NCI-H748 (cell line): ENCODE results near the gene GPRC5B.

Experiments
- DNase-seq: peaks from one replicate; lab custom pipeline; 2025; ENCODE audit not compliant: unreplicated experiment; lab: John Stamatoyannopoulos, UW

The GPRC5B gene

DNA sequence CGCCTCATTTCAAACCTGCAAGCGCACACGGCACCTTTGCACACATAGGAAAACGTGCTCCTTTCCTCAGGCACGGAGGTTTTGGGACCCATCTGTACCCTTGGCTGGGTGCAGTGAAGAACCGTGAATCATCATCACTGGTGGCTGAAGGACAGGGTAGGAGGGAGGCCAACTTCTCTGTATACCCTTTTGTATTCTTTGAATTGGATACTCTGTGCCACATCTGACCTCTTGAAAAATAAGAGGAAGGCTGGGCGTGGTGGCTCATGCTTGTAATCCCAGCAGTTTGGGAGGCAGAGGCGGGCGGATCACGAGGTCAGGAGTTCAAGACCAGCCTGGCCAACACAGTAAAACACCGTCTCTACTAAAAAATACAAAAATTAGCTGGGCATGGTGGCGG, 11.7 kb downstream of the GPRC5B start:
- DNase-seq, result no peak

DNA sequence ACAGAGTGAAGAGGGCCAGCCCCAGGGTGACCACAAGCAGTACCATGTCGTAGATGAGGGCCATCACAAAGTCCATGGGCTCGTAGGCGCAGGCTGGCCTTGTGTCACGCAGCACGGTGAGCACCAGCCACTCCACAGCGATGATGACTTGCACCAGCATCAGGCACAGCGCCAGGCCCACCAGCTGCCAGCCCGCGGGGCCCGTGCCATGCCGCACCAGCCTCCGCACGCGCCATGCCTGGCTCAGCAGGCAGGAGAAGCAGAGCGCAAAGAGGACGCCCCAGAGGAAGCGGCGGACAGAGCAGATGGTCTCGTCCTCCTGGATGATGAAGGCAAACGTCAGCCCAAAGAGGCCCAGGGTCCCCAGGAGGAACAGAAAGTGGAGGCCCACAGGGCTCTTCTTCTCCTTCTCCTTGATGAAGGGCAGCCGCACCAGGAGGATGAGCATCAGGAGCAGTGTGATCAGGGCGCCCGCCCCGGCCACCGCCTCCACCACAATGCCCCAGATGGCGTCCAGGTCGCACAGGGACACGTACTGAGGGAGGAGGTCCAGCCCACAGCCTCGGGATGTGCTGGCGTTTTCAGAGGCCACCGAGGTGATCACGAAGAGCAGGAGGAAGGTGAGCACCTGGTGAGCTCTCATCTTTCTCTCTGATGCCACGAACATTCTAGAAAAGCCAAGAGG, 12.3 kb downstream of the GPRC5B start:
- DNase-seq, result no peak

DNA sequence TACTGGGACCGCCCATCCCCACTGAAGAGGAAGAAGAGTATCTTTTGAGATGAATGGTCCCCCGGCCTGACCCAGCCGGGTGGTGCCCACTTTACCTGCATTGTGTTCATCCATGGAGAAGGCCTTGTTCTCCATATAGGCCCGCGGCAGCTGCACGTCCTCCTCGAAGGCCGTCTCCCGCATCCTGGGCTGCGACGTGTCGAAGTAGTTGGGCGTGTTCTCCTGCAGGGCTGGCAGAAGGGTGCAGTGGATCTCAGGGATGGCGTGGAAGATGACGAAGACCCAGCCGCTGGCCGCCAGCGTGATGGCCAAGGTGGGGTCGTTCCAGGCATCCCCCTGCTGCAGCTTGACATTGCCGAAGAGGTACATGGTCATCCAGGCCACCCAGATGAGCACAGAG, 12.9 kb downstream of the GPRC5B start:
- DNase-seq, result no peak

DNA sequence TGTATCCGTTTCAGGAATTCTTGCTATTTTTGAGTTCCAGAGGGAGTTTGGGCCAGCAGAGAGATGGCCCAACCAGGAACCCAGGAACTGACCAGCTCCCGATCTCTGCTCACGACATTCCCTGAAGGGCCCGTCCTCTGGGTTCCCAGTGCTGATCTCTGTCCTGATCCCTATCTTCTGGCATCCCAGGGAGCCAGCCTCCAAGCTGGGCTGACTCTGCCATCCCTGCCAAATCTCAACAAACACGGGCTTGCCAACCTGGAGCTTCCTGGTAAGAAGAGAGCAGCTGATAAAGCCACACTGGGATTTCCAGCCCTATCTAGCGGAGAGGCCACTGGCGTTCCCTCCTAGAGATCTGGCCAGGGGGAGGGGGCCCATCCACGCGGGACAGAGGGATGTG, 16.2 kb downstream of the GPRC5B start:
- DNase-seq, result no peak

DNA sequence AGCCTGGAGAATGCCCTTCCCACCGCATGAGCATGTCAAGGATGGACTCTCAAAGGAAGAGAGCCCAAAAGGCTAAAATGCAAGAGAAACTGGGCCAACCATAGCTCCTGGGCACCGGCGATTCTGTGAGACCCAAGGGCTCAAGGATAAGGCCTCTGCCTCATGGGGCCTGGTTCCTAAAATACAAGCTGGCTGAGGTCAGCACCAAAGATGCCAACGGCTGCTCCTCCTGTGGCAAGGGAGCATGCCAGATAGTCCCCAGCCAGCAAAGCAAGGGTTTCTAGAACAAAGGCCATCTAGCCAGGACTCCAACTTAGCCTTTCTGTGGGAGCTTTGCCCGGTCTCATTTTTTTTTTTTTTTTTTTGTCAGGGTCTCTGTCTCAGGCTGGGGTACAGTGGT, 20.1 kb downstream of the GPRC5B start:
- no peak for DNase-seq

DNA sequence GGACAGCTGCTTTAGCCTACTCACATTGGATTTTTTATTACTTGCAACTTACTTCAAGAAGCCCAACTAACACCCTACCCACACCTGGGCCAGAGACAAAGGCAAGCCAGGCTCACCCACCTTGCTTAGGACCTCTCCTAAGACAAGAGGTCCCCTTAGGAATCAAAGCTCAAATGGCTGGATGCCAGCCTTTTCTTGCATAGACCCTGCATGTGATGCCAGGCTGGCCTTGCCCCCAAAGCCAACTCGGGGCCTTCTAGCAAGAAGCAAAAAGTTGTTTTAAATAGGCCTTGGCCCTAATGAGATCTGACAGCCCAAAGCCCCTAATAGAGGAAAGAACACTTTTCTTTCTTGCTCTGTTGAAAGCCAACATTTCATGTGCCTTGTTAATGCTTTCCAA, 20.7 kb downstream of the GPRC5B start:
- DNase-seq, result no peak

DNA sequence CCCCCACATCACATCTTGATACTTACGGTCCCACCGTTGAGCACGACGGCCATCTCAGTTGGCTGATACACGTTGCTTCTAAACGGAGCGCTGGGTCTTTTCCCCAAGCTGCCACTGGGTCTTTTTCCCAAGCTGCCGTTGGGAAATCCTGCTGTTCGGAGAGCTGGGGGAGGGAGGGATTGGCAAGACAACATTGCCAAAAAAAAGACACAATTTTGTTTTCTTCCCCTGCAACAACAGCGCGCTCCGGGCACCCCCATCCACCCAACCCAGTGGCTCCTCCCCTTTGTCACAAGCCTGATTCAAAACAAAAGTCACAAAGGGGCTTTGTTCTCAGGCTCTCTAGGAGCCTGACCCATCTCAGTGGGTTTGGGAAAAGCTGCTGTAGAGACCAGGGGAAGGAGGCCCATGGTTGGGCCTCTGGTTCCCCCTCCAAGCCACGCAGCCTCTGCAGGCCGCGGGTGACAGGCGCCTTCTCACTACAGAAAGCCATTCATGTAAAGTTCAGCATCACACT, 22.8 kb downstream of the GPRC5B start:
- DNase-seq, result no peak

DNA sequence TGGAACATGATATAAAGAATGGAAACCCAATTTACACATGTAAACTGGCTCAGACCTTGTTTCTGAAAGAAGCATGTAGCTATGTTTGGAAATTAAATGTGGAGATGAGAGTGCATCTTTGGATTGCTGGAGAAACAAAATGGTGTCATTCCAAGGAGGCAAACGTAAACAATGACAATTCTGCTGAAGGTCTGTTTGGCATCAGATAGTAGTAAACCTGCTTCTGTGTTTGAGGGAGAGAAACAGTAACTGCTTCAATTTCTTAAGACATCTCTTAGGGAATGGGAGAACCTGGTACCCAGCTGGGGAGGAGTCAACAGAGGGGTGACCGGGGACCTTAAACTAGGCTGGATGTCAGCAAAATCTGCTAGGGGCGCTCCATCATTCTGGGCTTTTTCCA, 23.5 kb downstream of the GPRC5B start:
- DNase-seq, result no peak

DNA sequence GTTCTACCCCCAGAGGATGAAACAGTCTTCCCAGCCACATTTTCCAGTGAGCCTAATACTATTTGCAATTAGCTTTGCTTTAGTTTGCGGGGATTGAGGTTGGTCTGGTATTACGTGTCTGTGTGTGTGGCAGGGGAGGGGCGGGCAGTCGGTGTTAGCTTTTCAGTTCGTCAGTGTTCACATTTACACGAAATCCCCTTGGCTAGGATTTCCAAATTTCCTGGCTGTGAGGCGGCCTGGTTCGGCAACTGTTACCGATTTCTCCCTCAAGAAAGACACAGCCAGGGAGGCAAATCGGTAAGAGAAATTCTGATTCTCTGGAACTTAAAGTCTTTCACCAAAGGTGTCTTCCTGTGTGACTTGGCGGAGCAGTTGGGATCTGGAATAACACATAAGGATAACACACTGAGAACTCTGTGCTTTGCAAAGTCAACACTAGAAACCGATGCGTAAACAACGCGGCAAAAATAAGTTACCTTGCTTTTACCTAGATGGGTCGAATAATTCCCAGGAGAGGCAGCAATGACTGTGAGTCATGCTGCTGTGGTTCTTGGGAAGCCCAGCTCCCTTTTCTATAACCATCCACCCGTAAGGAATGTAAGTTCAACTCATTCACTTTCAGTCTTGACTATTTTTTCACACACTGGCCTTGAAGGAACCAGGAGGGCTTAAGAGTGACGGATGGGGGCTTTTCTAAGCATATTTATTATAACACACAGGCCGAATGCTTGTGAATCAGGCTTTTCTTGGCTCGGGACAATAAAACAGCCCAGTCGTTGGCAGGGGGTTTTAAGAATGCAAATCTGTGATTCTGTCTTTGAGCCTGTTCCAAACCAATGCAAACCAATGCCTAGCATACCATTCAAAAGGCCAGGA, 24.2 kb downstream of the GPRC5B start:
- DNase-seq, result no peak

DNA sequence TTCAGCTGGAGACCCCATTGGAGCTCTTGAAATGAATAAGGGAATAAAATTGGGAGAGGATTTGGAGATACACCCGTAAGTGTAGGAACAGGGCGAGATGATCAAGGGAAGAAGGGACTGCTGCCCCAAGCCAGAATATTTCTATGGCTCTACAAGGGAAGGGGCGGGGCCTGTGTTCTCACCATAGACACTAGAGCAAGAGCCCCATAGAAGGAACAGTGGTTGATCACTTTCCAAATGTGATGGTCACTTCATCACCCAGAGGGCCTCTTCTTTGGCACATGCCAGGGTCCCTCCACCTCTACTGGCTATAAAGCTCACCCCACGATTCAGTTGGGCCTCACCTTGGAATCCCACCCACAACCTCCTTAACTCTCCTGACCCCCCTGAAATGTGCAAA, 25.0 kb downstream of the GPRC5B start:
- no peak for DNase-seq

DNA sequence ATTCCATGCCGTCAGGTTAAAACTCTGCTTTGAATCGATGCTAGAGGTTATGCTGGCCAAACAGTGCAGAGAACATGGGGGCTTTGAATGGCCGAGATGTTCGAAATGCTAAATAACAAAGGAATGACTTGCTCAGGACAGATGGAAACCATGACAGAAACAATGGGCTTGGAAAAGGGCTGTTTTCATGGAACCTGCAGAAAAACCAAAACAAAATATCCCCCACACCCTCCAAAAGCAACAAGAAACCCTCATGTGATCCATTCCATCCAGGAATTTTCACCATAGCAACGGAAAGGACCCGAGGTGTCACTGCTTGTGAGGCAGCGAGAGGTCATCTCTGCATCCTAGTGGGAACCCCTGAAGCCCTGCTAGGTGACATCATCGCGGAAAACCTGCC, 25.5 kb downstream of the GPRC5B start:
- DNase-seq, result no peak

DNA sequence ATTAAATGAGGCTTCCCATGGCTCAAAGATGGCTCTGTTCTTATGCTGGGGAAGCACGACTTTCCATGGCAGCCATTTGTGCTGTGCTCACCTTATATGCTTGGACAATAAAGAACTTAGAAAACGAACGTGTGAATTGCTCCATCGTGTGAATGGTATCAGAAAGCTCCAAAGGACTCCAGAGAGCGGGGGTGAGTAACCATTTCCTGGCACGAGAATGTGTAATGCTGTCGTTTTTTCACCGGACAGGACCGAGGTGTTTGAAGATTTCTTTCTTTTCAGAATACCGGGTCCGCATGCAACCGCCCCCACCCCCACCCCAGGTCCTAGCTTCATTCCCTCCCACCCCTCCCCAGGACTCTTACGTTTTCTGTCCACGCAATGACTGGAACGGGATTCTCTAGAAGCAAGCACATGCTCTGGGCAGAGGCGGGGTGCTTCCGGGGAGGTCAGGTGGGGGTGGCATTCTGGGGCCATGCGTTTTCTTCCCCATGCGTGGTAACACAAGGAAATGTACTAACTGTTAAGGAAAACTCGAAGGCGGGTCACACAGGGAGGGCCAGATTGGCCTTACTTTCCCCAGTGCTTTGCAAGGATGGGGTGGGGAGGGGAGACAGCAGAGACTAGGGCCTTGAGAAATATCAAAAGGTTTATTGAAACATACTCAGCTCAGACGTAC, 26.2 kb downstream of the GPRC5B start:
- no peak for DNase-seq

DNA sequence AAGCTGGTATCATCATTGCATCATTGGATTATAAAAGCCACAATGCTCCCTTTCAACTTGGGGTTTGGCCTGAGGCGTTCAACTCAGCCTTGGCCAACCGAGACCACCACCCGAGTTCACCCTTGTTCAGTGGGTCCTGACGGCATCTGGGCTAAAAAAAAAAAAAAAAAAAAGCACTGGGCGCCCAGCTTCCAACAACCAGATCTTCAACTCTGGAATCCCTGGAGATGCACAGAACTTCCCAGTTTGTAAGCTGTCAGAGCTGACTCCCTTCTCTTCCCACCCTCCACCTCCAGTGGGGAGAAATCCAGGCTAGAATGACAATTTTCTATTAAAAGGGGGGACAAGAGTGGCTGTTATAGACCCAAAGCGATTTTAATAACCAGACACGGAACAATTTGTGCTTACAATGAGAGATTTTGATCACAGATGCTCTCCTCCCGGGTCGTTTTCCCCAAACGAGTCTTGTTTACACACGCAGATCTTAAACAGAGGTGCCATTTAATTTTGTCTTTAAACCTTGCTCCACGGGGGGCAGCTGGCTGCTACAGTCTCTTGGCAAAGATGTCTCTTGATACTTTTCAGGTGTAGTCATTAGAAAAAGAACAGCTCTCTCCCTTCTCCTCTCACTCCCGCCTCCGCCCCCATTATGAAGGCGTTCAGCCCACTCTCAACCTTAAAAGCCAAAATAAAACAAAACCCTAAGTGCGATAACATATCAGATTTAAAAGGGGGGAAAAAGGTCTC, 26.9 kb downstream of the GPRC5B start:
- peak; percentile 9 for DNase-seq

DNA sequence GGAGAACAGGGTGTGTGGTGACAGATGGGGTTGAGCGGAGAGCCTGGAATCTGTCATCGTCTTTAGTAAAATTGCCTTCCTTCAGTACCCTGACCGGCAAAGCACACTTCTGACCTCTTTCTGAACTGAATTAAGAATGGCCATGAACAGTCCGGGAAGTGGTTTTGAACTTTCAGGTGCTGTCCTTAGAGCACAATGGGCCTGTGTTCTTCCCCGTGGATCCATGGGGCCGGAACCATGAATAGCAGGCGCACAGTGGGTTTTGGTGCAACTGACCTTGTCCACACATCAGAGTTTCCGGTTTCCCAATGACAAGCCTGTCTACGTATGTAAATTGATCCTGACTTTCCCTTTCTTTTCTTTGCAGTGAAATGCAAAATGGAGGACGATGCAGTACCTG, 28.5 kb downstream of the GPRC5B start:
- DNase-seq, result no peak

DNA sequence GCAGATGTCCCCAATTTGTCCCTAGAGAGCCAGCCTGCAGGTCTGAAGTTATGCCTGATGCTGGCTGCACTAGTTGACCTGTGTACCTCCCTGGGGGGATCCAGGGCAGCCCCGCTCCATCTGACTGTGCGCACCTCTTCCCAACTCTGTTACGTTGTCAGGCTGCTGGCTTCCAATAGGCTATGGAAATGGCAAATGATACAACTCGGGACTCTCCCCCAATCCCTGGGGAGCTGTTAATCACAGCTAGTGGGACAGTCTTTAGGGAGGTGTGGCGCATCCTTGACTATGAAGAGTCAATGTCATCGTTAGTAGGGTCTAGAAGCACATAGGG, 30.1 kb downstream of the GPRC5B start:
- DNase-seq, result no peak

DNA sequence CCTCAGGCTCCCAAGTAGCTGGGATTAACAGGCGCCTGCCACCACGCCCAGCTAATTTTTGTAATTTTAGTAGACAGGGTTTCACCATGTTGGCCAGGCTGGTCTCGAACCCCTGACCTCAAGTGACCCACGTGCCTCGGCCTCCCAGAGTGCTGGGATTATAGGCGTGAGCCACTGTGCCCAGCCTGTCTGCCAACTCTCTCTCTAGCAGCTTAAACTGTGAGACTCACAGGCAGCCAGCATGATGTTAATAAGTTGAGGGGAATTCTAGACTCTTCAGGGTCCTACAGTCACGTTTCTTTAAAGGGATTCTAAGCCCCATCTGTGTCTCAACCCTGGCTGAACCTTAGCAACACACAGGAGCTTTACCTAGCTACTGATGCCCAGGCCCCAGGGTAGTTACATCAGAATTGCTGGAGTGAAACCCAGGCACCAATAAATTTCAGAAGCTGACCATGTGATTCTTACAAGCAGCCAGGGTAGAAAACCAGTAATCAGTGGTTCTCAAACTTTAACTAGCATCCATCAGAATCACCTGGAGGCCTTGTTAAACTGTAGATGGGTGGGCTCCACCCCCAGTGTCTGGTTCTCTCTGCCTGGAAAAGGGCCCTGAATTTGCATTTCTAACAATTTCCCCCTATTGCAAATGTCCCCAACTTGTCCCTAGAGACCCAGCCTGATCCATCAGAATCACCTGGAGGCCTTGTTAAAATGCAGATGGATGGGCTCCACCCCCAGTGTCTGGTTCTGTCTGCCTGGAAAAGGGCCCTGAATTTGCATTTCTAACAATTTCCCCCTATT, 30.7 kb downstream of the GPRC5B start:
- no peak for DNase-seq

DNA sequence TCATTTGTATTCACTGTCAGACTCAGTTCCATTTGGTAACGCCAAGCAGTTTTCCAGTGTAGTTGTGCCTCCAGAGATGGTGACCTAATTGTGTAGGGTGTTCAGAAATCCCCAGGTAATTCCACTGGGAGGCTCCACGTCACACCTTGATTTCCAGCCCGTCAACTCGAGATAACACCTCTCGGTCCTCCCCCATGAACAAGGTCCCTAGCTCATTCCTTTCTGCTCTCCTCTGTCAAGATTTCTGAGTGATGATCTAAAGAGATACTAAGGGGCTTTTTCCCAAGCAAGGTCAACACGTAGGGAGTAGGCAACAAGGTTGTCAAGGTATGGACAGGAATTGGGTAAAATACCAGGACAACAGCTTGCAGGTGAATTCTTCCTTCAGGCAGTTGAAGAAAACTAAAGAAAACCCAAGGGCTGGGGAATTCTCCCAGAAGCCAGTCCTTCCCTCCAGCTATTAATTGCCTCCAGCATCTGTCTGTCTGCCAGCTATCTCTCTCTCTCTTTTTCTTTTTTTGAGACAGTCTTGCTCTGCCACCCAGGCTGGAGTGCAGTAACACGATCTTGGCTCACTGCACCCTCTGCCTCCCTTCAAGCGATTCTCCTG, 31.4 kb downstream of the GPRC5B start:
- no peak for DNase-seq

DNA sequence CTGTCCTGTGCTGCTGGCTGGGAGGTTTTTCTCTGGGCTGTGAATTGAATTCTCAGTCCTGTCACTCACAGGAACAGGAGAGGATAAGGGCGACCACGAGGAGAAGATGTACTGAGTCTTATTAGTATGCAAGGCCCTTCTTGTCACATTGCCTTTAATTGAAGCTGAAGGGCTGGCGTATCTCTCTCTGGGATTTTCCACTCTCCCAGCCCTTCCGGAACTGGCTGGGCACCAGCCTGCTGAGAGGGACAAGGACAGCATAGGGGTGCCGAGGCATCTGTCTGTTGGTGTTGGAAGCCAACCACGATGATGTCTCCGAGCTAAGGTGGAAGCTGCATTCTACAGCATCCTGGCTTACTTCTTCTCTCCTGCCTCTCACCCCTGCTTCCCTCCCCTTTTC, 33.2 kb downstream of the GPRC5B start:
- DNase-seq, result no peak

DNA sequence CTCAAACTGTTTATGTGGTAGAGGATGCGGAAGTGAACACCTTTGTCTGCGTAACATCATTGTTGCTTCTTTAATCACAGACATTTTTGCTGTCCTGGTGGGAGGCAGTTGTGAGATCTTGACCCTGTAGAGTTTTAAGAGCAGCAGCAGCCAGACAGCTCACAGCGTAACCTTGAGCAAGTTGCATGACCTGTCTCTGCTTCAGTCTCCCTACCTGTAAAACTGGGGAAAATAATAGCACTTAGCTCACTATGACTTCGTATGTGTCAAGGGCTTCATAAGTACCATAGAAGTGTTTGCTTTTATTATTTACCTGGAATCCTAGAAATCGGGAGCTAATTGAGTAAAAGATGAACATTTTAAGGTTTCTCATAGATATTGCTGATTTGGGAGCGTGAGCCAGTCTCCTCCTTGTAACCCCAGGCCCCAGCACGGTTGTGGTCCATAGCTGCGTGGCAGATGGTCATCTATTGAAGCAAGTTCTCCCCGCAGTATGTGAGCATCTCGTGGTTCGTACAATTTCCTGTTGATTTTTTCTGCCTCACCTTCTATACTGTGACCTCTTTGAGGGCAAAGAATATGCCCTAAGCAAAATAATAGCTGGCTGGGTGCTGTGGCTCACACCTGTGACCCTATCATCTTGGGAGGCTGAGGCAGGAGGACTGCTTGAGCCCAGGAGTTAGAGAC, 34.4 kb downstream of the GPRC5B start:
- DNase-seq, result no peak
